ENCODE results near the gene SH3RF3.

The SH3RF3 gene

DNA sequence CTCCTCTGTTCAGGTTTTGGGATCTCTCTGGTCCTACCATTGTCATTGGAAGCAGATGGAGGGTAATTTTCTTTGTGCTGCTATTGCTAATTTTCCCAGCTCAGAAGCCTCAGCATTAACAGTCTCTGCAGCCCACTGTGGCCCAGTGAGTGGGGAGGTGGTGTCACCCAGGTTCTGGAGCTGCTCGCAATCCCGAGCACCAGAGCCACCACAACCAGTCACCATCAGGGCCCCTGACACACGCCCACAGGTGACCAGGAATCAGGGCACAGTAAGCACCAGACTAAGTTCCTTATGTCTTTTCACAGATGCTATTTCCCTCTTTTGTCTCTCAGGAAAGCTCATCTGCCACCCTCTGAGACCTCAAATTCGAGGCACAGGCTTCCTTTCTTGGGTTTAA is 396.8 kb downstream of the SH3RF3 start:
- no peak for DNase-seq (ENCODE audit: low read depth)
- TF ChIP-seq, protein P1, sequence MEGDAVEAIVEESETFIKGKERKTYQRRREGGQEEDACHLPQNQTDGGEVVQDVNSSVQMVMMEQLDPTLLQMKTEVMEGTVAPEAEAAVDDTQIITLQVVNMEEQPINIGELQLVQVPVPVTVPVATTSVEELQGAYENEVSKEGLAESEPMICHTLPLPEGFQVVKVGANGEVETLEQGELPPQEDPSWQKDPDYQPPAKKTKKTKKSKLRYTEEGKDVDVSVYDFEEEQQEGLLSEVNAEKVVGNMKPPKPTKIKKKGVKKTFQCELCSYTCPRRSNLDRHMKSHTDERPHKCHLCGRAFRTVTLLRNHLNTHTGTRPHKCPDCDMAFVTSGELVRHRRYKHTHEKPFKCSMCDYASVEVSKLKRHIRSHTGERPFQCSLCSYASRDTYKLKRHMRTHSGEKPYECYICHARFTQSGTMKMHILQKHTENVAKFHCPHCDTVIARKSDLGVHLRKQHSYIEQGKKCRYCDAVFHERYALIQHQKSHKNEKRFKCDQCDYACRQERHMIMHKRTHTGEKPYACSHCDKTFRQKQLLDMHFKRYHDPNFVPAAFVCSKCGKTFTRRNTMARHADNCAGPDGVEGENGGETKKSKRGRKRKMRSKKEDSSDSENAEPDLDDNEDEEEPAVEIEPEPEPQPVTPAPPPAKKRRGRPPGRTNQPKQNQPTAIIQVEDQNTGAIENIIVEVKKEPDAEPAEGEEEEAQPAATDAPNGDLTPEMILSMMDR (IDR thresholded peaks at IDR 0.05; ENCODE audit: low read depth, low read length, missing control alignments), result no peak
- no peak overlapping the region for H3K4me3 ChIP-seq (ENCODE audit: low read depth, low read length)

DNA sequence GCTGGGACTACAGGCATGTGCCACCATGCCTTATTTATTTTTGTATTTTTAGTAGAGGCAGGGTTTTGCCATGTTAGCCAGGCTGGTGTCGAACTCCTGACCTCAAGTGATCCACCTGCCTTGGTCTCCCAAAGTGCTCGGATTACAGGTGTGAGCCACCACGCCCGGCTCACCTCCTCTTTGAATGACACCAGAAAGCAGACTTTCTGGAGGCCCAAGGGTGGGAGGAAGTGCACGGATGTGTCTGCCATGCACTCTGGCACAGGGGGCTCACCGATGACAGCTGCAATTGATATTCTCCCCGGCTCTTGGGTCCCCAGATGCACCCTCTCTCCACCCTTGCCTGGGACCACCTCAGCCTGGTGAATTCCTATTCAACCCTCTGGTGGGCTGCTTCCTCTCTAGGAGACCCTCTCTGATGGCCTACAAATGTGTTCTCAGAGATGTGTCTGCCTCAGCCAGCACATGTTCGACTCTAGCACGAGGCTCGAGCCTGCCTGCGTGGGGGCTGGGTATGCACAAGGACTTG is 397.5 kb downstream of the SH3RF3 start:
- no peak overlapping the region for H3K4me3 ChIP-seq (ENCODE audit: low read depth, low read length)
- TF ChIP-seq, protein P1 (IDR thresholded peaks at IDR 0.05; ENCODE audit: low read depth, low read length, missing control alignments), result no peak

DNA sequence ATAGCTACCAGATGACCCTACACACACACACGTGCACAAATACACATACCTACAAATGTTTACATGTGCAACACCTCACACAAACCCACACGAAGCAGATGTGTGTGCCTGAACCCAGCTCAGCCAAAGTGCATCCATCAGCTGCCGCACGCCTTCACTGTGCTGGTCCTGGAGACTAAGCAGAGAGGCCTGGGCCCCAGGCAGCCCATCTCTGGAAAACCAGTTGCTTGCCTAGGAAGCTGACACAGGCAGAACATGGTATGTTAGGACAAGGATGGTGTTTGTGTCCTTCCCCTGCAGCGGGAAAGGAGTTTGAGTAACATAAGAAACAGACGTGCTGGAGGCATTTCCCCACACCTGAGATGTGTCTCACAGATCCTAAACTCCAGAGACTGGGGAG is 398.1 kb downstream of the SH3RF3 start:
- no peak for DNase-seq (ENCODE audit: low read depth)
- H3K4me3 ChIP-seq (ENCODE audit: low read depth, low read length), result no peak overlapping the region
- TF ChIP-seq, protein P1 (IDR thresholded peaks at IDR 0.05; ENCODE audit: low read depth, low read length, missing control alignments), result no peak

More for the DNA sequence above, 397.5 kb downstream of the SH3RF3 start:
- no peak for DNase-seq (ENCODE audit: low read depth)

DNA sequence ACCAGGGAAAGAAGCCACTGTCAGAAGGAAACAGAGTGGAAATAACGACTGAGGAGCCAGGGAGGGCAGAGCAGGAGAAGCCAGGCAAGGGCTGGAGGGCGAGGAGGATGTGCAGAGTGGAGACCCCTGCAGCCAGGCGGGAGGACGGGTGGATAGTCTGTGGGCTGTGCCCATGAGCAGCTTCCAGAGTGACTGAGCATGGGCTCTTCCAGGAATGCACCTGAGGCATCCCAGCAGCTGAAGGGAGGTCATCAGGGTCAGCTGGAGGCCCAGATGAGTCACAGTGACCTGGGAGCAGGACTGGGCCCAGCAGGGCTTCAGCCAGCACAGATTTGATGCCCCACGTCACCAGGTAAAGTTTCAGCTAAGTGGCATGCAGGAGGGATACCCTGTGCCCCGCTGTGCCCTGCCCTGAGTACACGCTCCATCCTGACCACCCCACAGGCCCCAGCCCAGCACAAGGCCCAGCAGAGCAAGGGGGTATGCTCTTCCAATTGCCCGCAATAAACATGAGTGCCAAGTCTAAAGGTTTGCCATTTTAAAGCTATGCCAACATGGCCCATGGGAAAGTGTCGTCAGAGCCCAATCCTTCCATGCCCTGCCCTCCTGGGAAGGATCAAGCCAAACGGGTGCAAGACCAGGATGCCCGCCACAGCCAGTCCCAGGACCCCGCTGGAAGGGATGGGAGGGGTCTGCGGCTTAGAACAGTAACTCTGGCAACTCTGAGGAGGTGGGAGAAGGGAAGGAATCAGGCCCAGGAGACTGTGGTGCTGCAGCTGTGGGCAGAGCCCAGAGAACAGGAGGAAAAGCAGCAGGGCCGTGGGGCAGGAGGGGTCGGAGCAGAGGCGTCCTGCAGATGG is 399.1 kb downstream of the SH3RF3 start:
- H3K4me3 ChIP-seq (ENCODE audit: low read depth, low read length), result no peak overlapping the region
- no peak for DNase-seq (ENCODE audit: low read depth)
- TF ChIP-seq, protein P1 (IDR thresholded peaks at IDR 0.05; ENCODE audit: low read depth, low read length, missing control alignments), result no peak

DNA sequence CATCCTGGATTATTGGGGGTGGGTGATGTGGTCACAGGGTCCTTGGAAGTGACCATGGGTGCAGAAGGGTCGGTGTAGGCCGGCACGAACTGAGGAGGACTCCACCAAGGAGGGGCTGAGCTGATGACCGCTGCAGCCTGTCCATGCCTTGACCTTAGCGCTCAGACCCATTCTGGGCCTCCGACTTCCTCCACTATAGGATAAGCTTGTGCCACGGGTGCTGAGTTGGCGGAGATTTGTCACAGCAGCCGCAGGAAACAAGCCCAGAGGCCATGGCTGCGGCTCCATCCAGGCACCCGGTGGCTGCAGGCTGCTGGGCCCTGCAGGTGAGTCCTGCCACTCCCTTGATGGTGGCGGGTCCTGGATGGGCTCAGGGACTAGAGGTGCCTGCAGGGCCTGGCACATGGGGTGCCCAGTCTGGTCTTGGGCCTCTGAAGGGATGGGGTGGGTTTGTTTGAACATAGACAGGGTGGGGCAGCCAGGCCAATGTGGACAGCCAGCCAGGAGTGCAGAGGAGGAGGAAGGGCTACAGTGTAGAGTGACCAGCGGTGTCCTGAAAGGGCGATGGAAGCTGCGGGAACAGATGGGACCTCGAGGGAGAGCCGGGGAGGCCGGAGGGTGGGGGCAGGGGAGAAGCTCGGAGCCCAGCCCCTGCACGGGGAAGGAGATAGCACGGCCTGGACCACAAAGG is 400.0 kb downstream of the SH3RF3 start:
- DNase-seq (ENCODE audit: low read depth), result no peak
- TF ChIP-seq, protein P1 (IDR thresholded peaks at IDR 0.05; ENCODE audit: low read depth, low read length, missing control alignments), result no peak
- no peak overlapping the region for H3K4me3 ChIP-seq (ENCODE audit: low read depth, low read length)

DNA sequence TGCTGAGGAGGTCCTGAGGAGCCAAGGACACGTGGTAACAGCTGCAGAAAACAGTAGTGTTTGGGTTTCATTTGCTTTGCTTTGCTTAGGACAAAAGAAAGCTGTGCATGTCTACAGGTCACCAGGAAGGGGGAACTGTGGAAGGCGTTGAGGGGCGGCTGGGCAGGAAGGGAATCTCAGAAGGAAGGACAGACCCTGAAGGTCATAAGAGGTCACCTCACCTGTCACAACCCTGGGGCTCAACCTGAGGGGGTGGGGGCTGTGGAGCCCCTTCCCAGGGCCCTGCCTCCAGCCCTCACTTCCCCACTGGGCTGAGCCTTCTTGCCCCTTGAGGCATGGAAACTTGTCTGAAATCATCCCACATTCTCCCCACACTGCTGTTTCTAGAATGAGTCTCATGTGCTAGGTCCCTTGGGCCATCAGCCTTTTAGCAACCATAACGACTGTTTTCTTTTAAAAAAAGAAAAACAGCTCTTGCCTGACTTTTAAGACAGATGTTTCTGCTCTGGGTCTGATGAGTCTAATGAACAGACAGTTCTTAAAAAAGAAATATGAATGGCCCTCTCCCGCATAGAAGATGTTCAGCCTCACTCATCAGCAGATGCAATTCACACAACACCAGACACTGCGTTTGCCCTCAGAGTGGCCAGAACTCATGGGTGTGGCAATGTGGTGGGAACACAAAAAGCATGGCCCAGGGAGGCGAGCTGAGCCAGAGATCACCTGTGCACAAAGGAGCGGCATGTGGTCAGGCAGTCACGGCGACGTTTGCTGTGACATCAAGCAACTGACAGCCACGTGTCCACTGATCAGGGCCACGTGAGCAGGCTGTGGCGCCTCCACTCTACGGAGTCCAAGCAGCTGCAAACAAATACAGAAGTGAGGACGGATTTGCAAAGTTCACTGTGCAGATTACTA is 400.8 kb downstream of the SH3RF3 start:
- H3K4me3 ChIP-seq (ENCODE audit: low read depth, low read length), result no peak overlapping the region
- TF ChIP-seq, protein P1 (IDR thresholded peaks at IDR 0.05; ENCODE audit: low read depth, low read length, missing control alignments), result no peak
- DNase-seq (ENCODE audit: low read depth), result no peak
